Hematopoietic multipotent progenitor cell treated with erythropoietin and hydrocortisone succinate and interleukin-3 and kit ligand, for 4 days (in vitro differentiated cells): Measurements from ENCODE around the gene PPP1R1C.

Experiments
- DNase-seq: peaks from one replicate; pipeline ENCODE4 v3.0.0-alpha.2; 2015

The PPP1R1C gene

GRCh38 chr2:182064019-182064778 lies 78.5 kb downstream of the PPP1R1C start:
- DNase-seq = no peak

GRCh38 chr2:182066400-182067087 lies 80.9 kb downstream of the PPP1R1C start:
- no peak for DNase-seq

- DNase-seq = no peak
Measured at GRCh38 chr2:182067393-182067792, 81.7 kb downstream of the PPP1R1C start.

- DNase-seq = no peak
Measured at GRCh38 chr2:182068811-182069210, 83.2 kb downstream of the PPP1R1C start.

GRCh38 chr2:182069416-182069815 lies 83.8 kb downstream of the PPP1R1C start:
- no peak for DNase-seq

GRCh38 chr2:182069908-182070307 lies 84.3 kb downstream of the PPP1R1C start:
- DNase-seq = no peak

GRCh38 chr2:182070736-182071135 lies 85.1 kb downstream of the PPP1R1C start:
- DNase-seq = no peak

GRCh38 chr2:182072861-182073260 lies 87.2 kb downstream of the PPP1R1C start:
- no peak for DNase-seq

GRCh38 chr2:182073613-182074012 lies 88.0 kb downstream of the PPP1R1C start:
- no peak for DNase-seq

- no peak for DNase-seq
Measured at GRCh38 chr2:182077023-182077422, 91.4 kb downstream of the PPP1R1C start.

- peak; percentile 89 for DNase-seq
Measured at GRCh38 chr2:182077448-182078142, 91.9 kb downstream of the PPP1R1C start.

- DNase-seq = no peak
Measured at GRCh38 chr2:182078988-182079602, 93.4 kb downstream of the PPP1R1C start.

- peak; percentile 25 for DNase-seq
Measured at GRCh38 chr2:182080493-182080892, 94.8 kb downstream of the PPP1R1C start.

GRCh38 chr2:182081602-182082260 lies 96.1 kb downstream of the PPP1R1C start:
- DNase-seq = no peak

- DNase-seq = no peak
Measured at GRCh38 chr2:182088681-182089320, 103.1 kb downstream of the PPP1R1C start.

GRCh38 chr2:182090486-182090885 lies 104.8 kb downstream of the PPP1R1C start:
- DNase-seq = no peak

GRCh38 chr2:182097571-182098164 lies 112.0 kb downstream of the PPP1R1C start:
- peak; percentile 58 for DNase-seq

GRCh38 chr2:182098648-182099047 lies 113.0 kb downstream of the PPP1R1C start:
- no peak for DNase-seq

GRCh38 chr2:182101263-182101662 lies 115.6 kb downstream of the PPP1R1C start:
- DNase-seq = peak; percentile 40

- no peak for DNase-seq
Measured at GRCh38 chr2:182103526-182103925, 117.9 kb downstream of the PPP1R1C start.

- peak; percentile 19 for DNase-seq
Measured at GRCh38 chr2:182110347-182110746, 124.7 kb downstream of the PPP1R1C start.

GRCh38 chr2:182113334-182113733 lies 127.7 kb downstream of the PPP1R1C start:
- no peak for DNase-seq
